ENCODE results near the gene CLNK.

The CLNK gene

DNA sequence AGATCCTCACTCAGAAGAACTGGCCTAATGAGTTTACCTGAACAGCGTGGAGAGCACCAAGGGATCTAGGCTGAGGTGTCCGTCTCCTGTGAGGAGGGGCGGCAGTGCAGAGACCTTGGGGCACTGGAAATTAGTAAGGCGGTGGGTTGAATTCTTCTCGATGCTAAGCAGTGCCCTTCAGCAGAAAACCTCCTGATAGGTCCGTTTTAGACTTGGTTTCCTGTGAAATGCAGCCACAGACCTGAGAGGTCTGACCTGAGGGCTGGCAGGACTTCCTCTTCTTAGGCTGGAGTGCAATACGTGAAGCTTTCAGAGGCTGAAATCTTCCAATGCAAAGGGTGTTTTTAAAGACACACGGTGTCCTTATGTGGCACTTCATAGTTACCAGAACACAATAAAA, at the start of gene CLNK:
CLNK (minus strand) TSS at position 138 of the 400 bp plus-strand sequence. CDS start 16,899 bp downstream, outside the sequence.
- no peak for DNase-seq

GRCh38 chr4:10733481-10734062, 49.0 kb upstream of the CLNK start:
- no peak for DNase-seq

GRCh38 chr4:10732914-10733415, 48.4 kb upstream of the CLNK start:
- DNase-seq: no peak

GRCh38 chr4:10732235-10732913, 47.8 kb upstream of the CLNK start:
- DNase-seq: no peak

GRCh38 chr4:10731690-10732089, 47.1 kb upstream of the CLNK start:
- DNase-seq: no peak

- no peak for DNase-seq
Measured at GRCh38 chr4:10731162-10731561, 46.6 kb upstream of the CLNK start.

DNA sequence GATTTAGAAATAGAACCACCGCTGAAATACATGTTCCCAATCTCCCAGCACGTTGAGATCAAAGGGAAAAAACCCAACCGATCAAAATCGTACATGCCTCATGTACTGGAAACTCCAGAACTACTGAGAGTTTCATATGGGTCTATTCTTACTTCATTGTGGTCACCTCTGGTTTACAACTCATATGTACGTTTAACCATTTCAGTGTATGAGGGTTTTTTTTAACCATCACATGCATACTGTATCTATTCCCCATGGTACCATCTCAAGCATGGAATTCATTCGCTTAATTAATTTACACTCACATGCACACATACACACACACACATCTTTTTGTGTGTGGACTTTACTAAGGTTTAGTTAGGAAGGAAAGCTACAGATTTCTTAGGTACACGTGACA, 46.0 kb upstream of the CLNK start:
- no peak for DNase-seq

DNA sequence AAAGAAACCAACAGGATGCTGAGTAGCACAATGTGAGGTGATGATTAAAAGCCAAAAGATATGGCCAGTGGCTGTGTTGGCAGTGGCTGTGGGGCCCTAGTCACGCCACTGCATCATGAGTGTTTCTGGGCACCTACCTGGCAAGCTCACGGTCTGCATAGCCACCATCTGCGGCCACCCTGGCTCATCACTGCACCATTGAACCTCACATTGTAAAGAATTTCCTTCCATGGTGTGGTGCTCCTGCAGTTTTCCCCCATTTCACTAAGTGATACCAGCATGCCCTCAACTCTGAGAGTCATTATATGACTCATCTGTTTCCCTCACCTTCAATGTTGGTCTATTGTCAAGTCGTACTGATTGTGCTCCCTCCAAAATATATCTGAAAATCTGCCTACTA, 45.5 kb upstream of the CLNK start:
- no peak for DNase-seq

DNA sequence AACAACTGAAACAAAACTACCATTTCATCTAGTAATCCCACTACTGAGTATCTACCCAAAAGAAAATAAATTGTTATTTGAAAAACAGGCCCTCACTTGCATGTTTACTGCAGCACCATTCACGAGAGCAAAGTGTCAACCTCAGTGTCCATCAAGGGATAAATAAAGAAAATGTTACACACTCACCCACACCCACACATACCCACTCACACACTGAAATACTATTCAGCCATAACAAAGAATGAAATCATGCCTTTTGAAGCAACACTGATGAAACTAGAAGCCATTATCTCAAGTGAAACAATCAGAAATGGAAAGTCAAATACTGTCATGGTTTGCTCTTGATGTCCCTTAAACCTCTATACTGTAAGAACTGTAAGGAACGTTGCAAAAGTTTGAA, 44.8 kb upstream of the CLNK start:
- no peak for DNase-seq

GRCh38 chr4:10728016-10728415, 43.4 kb upstream of the CLNK start:
- no peak for DNase-seq

DNA sequence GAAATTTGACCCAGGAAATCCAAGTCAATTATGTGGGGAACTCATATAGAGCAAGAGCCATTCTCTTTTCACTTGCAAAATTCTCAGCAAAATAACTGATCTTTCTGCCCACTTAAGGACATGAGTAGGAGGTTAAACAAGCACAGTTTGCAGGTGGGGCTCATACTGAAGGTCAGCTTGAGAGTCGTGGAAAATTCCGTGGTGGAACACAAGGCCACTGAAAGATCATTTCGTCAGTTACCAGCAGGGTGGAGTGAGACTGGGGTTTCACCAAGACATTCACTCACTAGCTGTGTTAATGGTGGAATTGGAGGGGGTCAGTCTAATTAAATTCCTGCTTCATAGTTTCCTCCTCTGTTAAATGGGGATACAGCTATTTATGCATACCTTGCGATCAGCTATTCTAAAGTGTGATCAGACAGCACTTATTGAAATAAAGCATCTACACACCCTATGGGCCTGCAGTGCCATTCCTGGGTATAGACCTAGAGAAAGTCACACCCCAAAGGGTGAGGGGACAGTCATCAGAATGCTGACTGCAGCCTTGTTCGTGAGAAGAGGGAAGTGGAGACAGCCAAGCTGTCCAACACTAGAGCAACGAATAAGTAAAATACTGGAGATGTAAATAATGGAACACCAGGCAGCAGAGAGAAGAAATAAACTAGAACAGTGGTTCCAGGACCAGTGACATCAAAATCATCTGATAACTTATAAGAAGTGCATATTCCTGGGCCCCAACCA, 42.7 kb upstream of the CLNK start:
- DNase-seq: no peak

DNA sequence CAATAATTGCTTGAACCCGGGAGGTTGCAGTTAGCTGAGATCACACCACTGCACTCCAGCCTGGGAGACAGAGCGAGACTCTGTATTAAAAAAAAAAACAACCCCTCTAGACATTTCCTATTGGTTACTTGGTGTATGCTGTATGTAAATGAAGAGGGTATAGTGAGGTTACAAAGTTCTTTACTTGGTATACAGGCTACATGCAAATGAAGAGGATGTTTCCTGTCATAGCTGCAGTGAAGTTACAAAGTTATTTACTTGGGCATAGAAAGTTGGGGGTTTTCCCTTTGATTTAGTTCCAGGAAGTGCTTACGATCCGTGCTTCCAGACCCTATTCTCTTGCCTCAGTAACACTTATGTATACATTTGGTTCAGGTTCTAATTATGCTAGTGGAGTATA, 38.4 kb upstream of the CLNK start:
- no peak for DNase-seq

DNA sequence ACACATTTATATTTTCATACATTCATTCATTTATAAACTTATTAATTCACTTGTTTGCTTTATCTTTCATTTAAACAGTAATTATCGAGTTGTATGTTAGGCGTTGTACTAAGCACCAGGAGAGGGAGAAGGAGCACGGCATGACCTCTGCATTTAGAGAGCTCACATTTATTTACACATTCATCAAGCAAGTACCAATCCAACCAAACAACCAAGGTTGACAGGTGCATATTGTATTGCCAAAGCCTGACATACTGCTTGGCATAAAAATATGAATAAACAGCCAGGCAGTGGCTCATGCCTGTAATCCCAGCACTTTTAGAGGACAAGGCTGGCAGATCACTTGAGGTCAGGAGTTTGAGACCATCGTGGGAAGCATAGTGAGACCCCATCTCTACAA, 37.0 kb upstream of the CLNK start:
- DNase-seq: no peak

DNA sequence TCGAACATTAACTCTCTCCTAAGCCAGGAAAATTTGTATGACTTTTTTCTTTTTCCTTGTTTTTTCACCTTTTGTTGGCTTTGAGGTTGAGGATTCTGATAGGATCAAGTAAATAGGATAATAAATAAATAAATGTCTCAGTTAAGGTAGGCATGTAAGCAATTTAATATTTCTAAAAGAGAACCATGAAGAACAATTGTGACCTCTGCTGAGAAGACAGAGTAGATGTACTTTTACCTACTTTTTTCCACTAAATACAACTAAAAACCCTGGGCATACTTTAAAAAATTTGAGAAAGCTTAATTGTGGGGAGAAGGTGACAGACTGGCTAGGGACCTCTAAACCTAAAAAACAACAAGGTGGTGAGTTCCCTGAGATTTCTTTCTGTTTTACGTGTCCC, 31.6 kb upstream of the CLNK start:
- DNase-seq: no peak

DNA sequence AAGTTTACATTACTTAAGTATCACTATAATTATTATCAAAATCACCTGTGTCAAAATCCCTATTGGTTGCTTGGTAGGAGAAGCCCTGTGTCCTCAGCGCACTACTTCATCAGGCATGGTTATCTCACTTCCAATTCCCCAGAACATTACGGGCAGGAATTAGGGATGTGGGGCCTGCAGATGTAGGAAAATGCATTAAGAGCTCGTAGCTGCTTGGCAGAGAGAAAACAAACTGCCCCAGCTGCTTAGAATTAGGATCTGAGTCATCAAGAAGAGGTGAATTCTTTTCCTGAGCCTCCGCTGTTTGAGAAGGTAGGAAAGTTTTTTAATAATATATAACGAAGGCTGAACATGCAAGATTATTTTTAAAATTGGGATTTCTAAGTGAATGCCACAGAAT, 31.1 kb upstream of the CLNK start:
- DNase-seq: no peak

- no peak for DNase-seq
Measured at GRCh38 chr4:10715135-10715534, 30.6 kb upstream of the CLNK start.

GRCh38 chr4:10713591-10713990, 29.0 kb upstream of the CLNK start:
- no peak for DNase-seq

- DNase-seq: no peak
Measured at GRCh38 chr4:10706236-10706635, 21.7 kb upstream of the CLNK start.

DNA sequence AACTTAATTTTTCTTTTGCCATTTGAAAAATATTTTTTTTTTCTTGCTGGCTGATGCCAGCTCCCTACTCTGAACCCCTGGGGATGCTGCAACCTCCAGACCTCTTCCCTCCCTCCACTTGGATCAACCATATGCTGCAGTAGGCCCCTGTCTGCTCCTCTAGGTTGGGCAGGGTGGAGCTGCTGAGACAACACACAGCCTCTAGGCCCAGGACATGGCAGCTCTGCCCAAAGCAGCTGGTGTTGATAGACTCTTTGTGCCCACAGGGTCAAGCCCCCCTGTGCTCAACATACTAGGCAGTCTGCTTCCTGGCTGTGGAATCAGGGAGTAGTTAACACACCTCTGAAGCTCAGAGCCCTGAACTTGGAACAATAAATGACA, 19.9 kb upstream of the CLNK start:
- DNase-seq: no peak

DNA sequence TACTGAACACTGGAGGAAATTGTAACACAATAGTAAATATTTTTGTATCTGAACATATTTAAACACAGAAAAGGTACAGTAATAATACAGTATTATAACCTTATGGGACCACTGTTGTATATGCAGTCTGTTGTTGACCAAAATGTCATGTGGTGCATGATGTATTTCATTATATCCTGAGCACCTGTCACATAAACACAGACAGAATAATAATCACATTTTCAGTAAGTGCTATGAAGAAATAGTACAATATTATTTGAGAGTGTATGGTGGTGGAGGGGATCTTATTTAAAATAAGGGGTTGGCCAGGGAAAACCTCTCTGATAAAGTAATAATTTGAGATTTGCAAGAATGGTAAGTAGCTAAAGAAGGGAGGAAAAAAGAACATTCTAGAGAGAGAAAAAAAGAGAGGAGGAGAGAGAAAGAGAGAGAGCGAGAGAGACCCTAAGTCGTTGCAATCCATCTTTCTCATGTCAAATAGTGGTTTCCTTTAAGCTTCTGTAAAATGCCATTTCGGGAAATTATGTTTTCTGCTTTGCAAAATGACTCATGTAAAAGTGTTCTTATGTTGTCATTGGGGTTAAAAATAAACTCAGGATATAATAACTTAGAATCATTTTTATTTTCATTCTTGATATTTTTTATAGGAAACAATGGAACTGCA, 19.3 kb upstream of the CLNK start:
- no peak for DNase-seq

- no peak for DNase-seq
Measured at GRCh38 chr4:10703156-10703555, 18.6 kb upstream of the CLNK start.

- no peak for DNase-seq
Measured at GRCh38 chr4:10701702-10702460, 17.3 kb upstream of the CLNK start.

- DNase-seq: no peak
Measured at GRCh38 chr4:10701161-10701560, 16.6 kb upstream of the CLNK start.
